A549 (cell line): ENCODE results near the gene ARRDC3. TPM values are rescaled to one million over a fixed set of nuclear protein-coding genes. Genes with fewer than 3 reads are reported as not detected.
"Not testable (repeated sequence)": the region's sequence is repeated elsewhere in the genome, so short reads cannot be mapped to it uniquely, and the experiment has no call there.

Source experiments
- ATAC-seq, 2 experiments: fragments of 200-7000 bp in 1 of 2; fragments of >200 bp in 1 of 2; cut with Nextera tagmentation in 1 of 2; cut with Tn5 transposase in 1 of 2; 3 replicates each; pipeline versions ENCODE4 v1.8.0 to v1.9.1; 2018 to 2020; ENCODE audit warnings: mild to moderate bottlenecking in 1 of 2, moderate library complexity in 1 of 2
- CTCF ChIA-PET: fragments of 300-600 bp; sonication (Branson Sonifier 250); formaldehyde crosslinking; extraction: SDS; loops from one replicate; lab custom pipeline; 2021; ENCODE audit warnings: antibody characterized with exemption, inconsistent platforms; lab: Yijun Ruan, JAX
- POLR2A ChIA-PET: fragments of 350-600 bp; formaldehyde crosslinking; extraction: SDS; loops from one replicate; lab custom pipeline; 2021; ENCODE audit warnings: antibody characterized with exemption, inconsistent platforms; lab: Yijun Ruan, JAX
- DNase-seq, 2 experiments: peaks; one replicate each; pipeline versions ENCODE4 v3.0.0 to v3.0.0-alpha.2; 2011 to 2016; ENCODE audit warnings: low read depth in 1 of 2, low spot score in 1 of 2
- FAIRE-seq: peaks from 2 replicates; lab custom pipeline; 2011; peaks lifted over from hg19 to GRCh38; lab: Jason Lieb, UNC
- H3K27ac ChIP-seq, 2 experiments: fragments of >200 bp; sonication (Bioruptor Twin); formaldehyde crosslinking; 3 replicates each; pipeline ENCODE4 v1.5.1; 2016 to 2017
- H3K4me1 ChIP-seq: fragments of >200 bp; sonication (Bioruptor Twin); formaldehyde crosslinking; 3 replicates; pipeline ENCODE4 v1.6.1; 2016
- H3K4me2 ChIP-seq: fragments of >200 bp; sonication (Bioruptor Twin); formaldehyde crosslinking; 3 replicates; pipeline ENCODE4 v1.6.1; 2016
- H3K4me3 ChIP-seq: fragments of >200 bp; sonication (Bioruptor Twin); formaldehyde crosslinking; 3 replicates; pipeline ENCODE4 v1.5.1; 2016
- H3K9me3 ChIP-seq: fragments of >200 bp; sonication (Bioruptor Twin); formaldehyde crosslinking; 3 replicates; pipeline ENCODE4 v1.6.1; 2016
- CBX2 ChIP-seq: fragments of 200-600 bp; sonication (generic); IDR thresholded peaks from 2 replicates; pipeline ENCODE4 v1.6.1; 2016; ENCODE audit warnings: low read depth, mild to moderate bottlenecking, borderline replicate concordance
- CBX8 ChIP-seq: fragments of 200-600 bp; sonication (generic); IDR thresholded peaks from 2 replicates; pipeline ENCODE4 v1.6.1; 2016
- CHD4 ChIP-seq: fragments of 200-600 bp; sonication (generic); IDR thresholded peaks from 2 replicates; pipeline ENCODE4 v1.6.1; 2016; ENCODE audit warnings: antibody characterized with exemption, mild to moderate bottlenecking, borderline replicate concordance
- EHMT2 ChIP-seq: fragments of 200-600 bp; sonication (generic); IDR thresholded peaks from 2 replicates; pipeline ENCODE4 v1.6.1; 2016; ENCODE audit warnings: antibody characterized with exemption, low read depth, mild to moderate bottlenecking, moderate library complexity
- ESRRA ChIP-seq: fragments of 150-350 bp; IDR thresholded peaks from 2 replicates; pipeline ENCODE4 v1.6.1; 2014; ENCODE audit warnings: mild to moderate bottlenecking, low read length, borderline replicate concordance
- FOXS1 ChIP-seq: fragments of 250-450 bp; sonication (Bioruptor Pico); IDR thresholded peaks from 2 replicates; pipeline ENCODE4 v1.5.0; 2020; ENCODE audit warnings: mild to moderate bottlenecking, moderate library complexity
- HDAC2 ChIP-seq: fragments of 200-600 bp; sonication (generic); IDR thresholded peaks from 2 replicates; pipeline ENCODE4 v1.6.1; 2016
- HES2 ChIP-seq: fragments of >200 bp; sonication (Bioruptor Twin); formaldehyde crosslinking; IDR thresholded peaks from 2 replicates; pipeline ENCODE4 v1.6.1; 2016
- HMGXB4 ChIP-seq: fragments of 250-450 bp; sonication (Bioruptor Pico); IDR thresholded peaks from 2 replicates; pipeline ENCODE4 v1.5.0; 2021; ENCODE audit warnings: mild to moderate bottlenecking, moderate library complexity, borderline replicate concordance
- HOXA7 ChIP-seq: fragments of 250-450 bp; sonication (Bioruptor Pico); IDR thresholded peaks from 2 replicates; pipeline ENCODE4 v1.5.0; 2020; ENCODE audit warnings: mild to moderate bottlenecking, moderate library complexity
- KDM1A ChIP-seq: fragments of 200-600 bp; sonication (generic); IDR thresholded peaks from 2 replicates; pipeline ENCODE4 v1.6.1; 2016; ENCODE audit warnings: low read depth, mild to moderate bottlenecking
- MAZ ChIP-seq: fragments of 150-350 bp; IDR thresholded peaks from 2 replicates; pipeline ENCODE4 v1.6.1; 2014; ENCODE audit warnings: antibody characterized with exemption, low read depth, low read length, borderline replicate concordance
- MYC ChIP-seq: IDR thresholded peaks from 2 replicates; pipeline ENCODE4 v1.6.1; 2012; ENCODE audit warnings: mild to moderate bottlenecking, inconsistent platforms, low read length, improper control_type of control experiment, borderline replicate concordance
- NFE2L2 ChIP-seq: fragments of 150-350 bp; conservative IDR thresholded peaks from 2 replicates; pipeline ENCODE4 v1.6.1; 2014; ENCODE audit warnings: low read length
- NPAS2 ChIP-seq: fragments of 250-450 bp; sonication (Bioruptor Pico); IDR thresholded peaks from 2 replicates; pipeline ENCODE4 v1.8.0; 2022; ENCODE audit warnings: mild to moderate bottlenecking, moderate library complexity, borderline replicate concordance
- NR3C1 ChIP-seq: fragments of >200 bp; sonication (Bioruptor Twin); formaldehyde crosslinking; IDR thresholded peaks from 3 replicates; pipeline ENCODE4 v1.6.1; 2017
- PHF8 ChIP-seq: fragments of 200-600 bp; sonication (generic); IDR thresholded peaks from 2 replicates; pipeline ENCODE4 v1.6.1; 2016; ENCODE audit warnings: low read depth, mild to moderate bottlenecking, antibody characterized with exemption, moderate library complexity, borderline replicate concordance
- RCOR1 ChIP-seq: fragments of 150-350 bp; IDR thresholded peaks from 2 replicates; pipeline ENCODE4 v1.6.1; 2014; ENCODE audit warnings: antibody characterized with exemption, low read length, low read depth
- ZNF302 ChIP-seq: fragments of 250-450 bp; sonication (Bioruptor Pico); IDR thresholded peaks from 2 replicates; pipeline ENCODE4 v1.9.0; 2021; ENCODE audit warnings: inconsistent platforms, mild to moderate bottlenecking, moderate library complexity
- ZSCAN20 ChIP-seq: fragments of 250-450 bp; sonication (Bioruptor Pico); IDR thresholded peaks from 2 replicates; pipeline ENCODE4 v1.8.0; 2022; ENCODE audit warnings: mild to moderate bottlenecking, moderate library complexity
- WGBS: methylation state at CpG from one replicate; pipeline ENCODE4 v1.1.6; 2017; ENCODE audit errors: missing lambda C conversion rate; 5-methylcytosine and 5-hydroxymethylcytosine counted together
- polyA plus RNA-seq, 4 experiments: library from polyadenylated mRNA; depleted of rRNA in 3 of 4; stranded (reverse); fragments of >200 nt; fragmentation: RNase III in 1 of 4; extraction: RNeasy Plus Mini Kit Qiagen cat#74134 plus additional on column Dnase treatment in 1 of 4; gene quantifications; 2 replicates in 3 of 4; 3 replicates in 1 of 4; pipeline ENCODE4 v1.2.3, GENCODE V29; 2011 to 2017
- TF ChIP-seq, protein P1 (sequence below): fragments of 150-350 bp; IDR thresholded peaks from 2 replicates; pipeline ENCODE4 v1.6.1; 2014; ENCODE audit warnings: low read depth, mild to moderate bottlenecking, low read length
- TF ChIP-seq, protein P2 (sequence below): fragments of >200 bp; sonication (Bioruptor Twin); formaldehyde crosslinking; IDR thresholded peaks from 3 replicates; pipeline ENCODE4 v1.5.1; 2016

Gene ARRDC3
- polyA plus RNA-seq, 2 of the 4 experiments (the other 2 are of a cell fraction): 9.9 to 36.3 TPM

- H3K9me3 ChIP-seq: no peaks in the 10 kb centered on the region
- peak overlapping the region; percentile 54 for H3K4me2 ChIP-seq
- peaks cover 25% of the 10 kb centered on the region for H3K4me1 ChIP-seq
- CTCF ChIA-PET: no interaction called here
- TF ChIP-seq CBX2 (no peak), FOXS1 (CRISPR knock-in tag) (no peak), NR3C1 (no peak), NPAS2 (CRISPR knock-in tag) (no peak), CHD4 (no peak), ZSCAN20 (CRISPR knock-in tag) (no peak), HMGXB4 (CRISPR knock-in tag) (no peak)
- TF ChIP-seq, protein P1, sequence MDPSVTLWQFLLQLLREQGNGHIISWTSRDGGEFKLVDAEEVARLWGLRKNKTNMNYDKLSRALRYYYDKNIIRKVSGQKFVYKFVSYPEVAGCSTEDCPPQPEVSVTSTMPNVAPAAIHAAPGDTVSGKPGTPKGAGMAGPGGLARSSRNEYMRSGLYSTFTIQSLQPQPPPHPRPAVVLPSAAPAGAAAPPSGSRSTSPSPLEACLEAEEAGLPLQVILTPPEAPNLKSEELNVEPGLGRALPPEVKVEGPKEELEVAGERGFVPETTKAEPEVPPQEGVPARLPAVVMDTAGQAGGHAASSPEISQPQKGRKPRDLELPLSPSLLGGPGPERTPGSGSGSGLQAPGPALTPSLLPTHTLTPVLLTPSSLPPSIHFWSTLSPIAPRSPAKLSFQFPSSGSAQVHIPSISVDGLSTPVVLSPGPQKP: no peak
- POLR2A ChIA-PET: interaction anchor here (0.8 to 1.2 kb wide), 3 partner anchors 16 to 52 kb away, joined by 3 to 7 read pairs (median 4); no protein-coding TSS in a partner anchor
- WGBS: 81% methylated on average over 1 of the region's 1 CpG
- FAIRE-seq (no peak), DNase-seq (no peak), ATAC-seq (peak in 1 of 2 experiments; percentile 19; a peak in 2 of 6 replicates)
- peak overlapping the region; percentile 42 to 58; a peak in 5 of 6 replicates for H3K27ac ChIP-seq
- no peak overlapping the region for H3K4me3 ChIP-seq
Observed at GRCh38 chr5:91329283-91329682, 53.8 kb downstream of the ARRDC3 start.

- no peak for DNase-seq
- H3K4me1 ChIP-seq: peaks cover 25% of the 10 kb centered on the region
- peak overlapping the region; percentile 42 to 58; a peak in 4 of 6 replicates for H3K27ac ChIP-seq
- no peak for FAIRE-seq
- peak overlapping the region; percentile 54 for H3K4me2 ChIP-seq
- TF ChIP-seq FOXS1 (CRISPR knock-in tag) (no peak), ZNF302 (CRISPR knock-in tag) (no peak), EHMT2 (no peak), HOXA7 (CRISPR knock-in tag) (no peak), PHF8 (no peak), KDM1A (no peak), MYC (no peak), ESRRA (no peak), NPAS2 (CRISPR knock-in tag) (no peak), HES2 (no peak), NR3C1 (no peak), RCOR1 (no peak), MAZ (no peak), HDAC2 (no peak), CBX8 (no peak), NFE2L2 (no peak)
- TF ChIP-seq, protein P2, sequence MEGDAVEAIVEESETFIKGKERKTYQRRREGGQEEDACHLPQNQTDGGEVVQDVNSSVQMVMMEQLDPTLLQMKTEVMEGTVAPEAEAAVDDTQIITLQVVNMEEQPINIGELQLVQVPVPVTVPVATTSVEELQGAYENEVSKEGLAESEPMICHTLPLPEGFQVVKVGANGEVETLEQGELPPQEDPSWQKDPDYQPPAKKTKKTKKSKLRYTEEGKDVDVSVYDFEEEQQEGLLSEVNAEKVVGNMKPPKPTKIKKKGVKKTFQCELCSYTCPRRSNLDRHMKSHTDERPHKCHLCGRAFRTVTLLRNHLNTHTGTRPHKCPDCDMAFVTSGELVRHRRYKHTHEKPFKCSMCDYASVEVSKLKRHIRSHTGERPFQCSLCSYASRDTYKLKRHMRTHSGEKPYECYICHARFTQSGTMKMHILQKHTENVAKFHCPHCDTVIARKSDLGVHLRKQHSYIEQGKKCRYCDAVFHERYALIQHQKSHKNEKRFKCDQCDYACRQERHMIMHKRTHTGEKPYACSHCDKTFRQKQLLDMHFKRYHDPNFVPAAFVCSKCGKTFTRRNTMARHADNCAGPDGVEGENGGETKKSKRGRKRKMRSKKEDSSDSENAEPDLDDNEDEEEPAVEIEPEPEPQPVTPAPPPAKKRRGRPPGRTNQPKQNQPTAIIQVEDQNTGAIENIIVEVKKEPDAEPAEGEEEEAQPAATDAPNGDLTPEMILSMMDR: no peak
- no peaks in the 10 kb centered on the region for H3K9me3 ChIP-seq
- 41% methylated on average over 4 of the region's 4 CpGs for WGBS
- ATAC-seq: no peak
- no peak overlapping the region for H3K4me3 ChIP-seq
- ChIA-PET CTCF (interaction anchor here (0.8 kb wide), 1 partner anchor 22 kb away, joined by 3 read pairs; no protein-coding TSS in a partner anchor), POLR2A (interaction anchor here (0.8 to 1.2 kb wide), 3 partner anchors 15 to 52 kb away, joined by 3 to 7 read pairs (median 4); no protein-coding TSS in a partner anchor)
Observed at GRCh38 chr5:91328743-91329142, 54.4 kb downstream of the ARRDC3 start.

GRCh38 chr5:91322981-91323380 lies 60.1 kb downstream of the ARRDC3 start:
- CTCF ChIA-PET: interaction anchor here (0.7 kb wide), 1 partner anchor 390 kb away, joined by 4 read pairs; no protein-coding TSS in a partner anchor
- H3K4me3 ChIP-seq, H3K4me2 ChIP-seq, ATAC-seq, FAIRE-seq, H3K4me1 ChIP-seq, POLR2A ChIA-PET, DNase-seq, H3K9me3 ChIP-seq: not testable (repeated sequence)
- WGBS: 87% methylated on average over 4 of the region's 4 CpGs
- H3K27ac ChIP-seq: 0 out of 6 replicates have a peak overlapping the region, but pooled peaks of 1 of the 2 experiments have one; percentile 8
